ENCODE results near the gene KRT79.

DNA sequence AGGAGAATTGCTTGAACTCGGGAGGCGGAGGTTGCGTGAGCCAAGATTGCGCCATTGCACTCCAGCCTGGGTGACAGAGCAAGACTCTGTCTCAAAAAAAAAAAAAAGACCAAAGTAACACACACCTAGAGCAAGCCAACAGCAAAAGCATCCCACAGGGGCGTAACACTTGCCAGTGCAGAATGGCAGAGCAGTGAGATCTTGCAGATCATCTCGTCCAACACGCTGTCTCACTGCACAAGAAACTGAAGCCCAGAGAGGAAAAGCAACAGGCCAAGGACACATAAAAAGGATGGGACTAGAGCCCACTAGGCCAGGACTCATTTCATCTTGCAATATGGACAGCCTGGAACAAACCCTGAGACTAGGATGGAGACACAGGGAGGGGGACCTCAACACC lies 27.4 kb upstream of the KRT79 start:
- TF ChIP-seq, protein P1, sequence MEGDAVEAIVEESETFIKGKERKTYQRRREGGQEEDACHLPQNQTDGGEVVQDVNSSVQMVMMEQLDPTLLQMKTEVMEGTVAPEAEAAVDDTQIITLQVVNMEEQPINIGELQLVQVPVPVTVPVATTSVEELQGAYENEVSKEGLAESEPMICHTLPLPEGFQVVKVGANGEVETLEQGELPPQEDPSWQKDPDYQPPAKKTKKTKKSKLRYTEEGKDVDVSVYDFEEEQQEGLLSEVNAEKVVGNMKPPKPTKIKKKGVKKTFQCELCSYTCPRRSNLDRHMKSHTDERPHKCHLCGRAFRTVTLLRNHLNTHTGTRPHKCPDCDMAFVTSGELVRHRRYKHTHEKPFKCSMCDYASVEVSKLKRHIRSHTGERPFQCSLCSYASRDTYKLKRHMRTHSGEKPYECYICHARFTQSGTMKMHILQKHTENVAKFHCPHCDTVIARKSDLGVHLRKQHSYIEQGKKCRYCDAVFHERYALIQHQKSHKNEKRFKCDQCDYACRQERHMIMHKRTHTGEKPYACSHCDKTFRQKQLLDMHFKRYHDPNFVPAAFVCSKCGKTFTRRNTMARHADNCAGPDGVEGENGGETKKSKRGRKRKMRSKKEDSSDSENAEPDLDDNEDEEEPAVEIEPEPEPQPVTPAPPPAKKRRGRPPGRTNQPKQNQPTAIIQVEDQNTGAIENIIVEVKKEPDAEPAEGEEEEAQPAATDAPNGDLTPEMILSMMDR (IDR thresholded peaks at IDR 0.05): no peak
- TF ChIP-seq POLR2AphosphoS5 (IDR thresholded peaks at IDR 0.05) (no peak), POLR2A (IDR thresholded peaks at IDR 0.05; ENCODE audit: low read depth) (no peak), EP300 (IDR thresholded peaks at IDR 0.05) (no peak)
